Dermis microvascular lymphatic vessel endothelial cell (primary cell): Measurements from ENCODE around the gene PRAF2. TPM values are rescaled to one million over a fixed set of nuclear protein-coding genes. Genes with fewer than 3 reads are reported as not detected.
A peak's percentile ranks its signal among the peaks of the same experiment; 100 is the strongest.

Experiments
- DNase-seq, 2 donors: peaks; one replicate each; pipeline versions ENCODE4 v3.0.0 to v3.0.0-alpha.2; 2010; ENCODE audit warnings: low read depth in 2 of 2
- total RNA-seq: library from RNA; depleted of rRNA; stranded (reverse); fragments of >200 nt; gene quantifications from 2 replicates; pipeline ENCODE4 v1.2.1, GENCODE V29; 2014

Gene PRAF2
- total RNA-seq, 1 donor from 2014 or later, result 2.8 TPM

GRCh38 chrX:49042581-49043219 is 31.1 kb downstream of the PRAF2 start:
- peak in 1 of 2 donors; percentile 12 for DNase-seq

- DNase-seq, result peak in 1 of 2 donors; percentile 12
Observed at GRCh38 chrX:49041744-49042580, 31.8 kb downstream of the PRAF2 start.

- DNase-seq, result peak in 1 of 2 donors; percentile 32
Observed at GRCh38 chrX:49040376-49040955, 33.3 kb downstream of the PRAF2 start.

GRCh38 chrX:49039598-49040375 is 34.0 kb downstream of the PRAF2 start:
- peak in 1 of 2 donors; percentile 83 for DNase-seq

- no peak for DNase-seq
Observed at GRCh38 chrX:49037883-49038475, 35.8 kb downstream of the PRAF2 start.

GRCh38 chrX:49030283-49030682 is 43.5 kb downstream of the PRAF2 start:
- DNase-seq, result no peak

GRCh38 chrX:49029876-49030275 is 43.9 kb downstream of the PRAF2 start:
- DNase-seq, result no peak

Other genes starting within 250 kb of the PRAF2 start
- gene ERAS, start 247.5 kb downstream of the PRAF2 start, total RNA-seq, result not detected in 2 replicates
- under 0.01 and 0.13 TPM in 2 replicates for gene PCSK1N, start 238.4 kb downstream of the PRAF2 start, total RNA-seq
- 22.2 and 24.9 TPM in 2 replicates for gene TIMM17B, start 176.2 kb downstream of the PRAF2 start, total RNA-seq
- gene PQBP1, start 176.1 kb downstream of the PRAF2 start, total RNA-seq, result 53.9 and 60.2 TPM in 2 replicates
- gene SLC35A2, start 162.4 kb downstream of the PRAF2 start, total RNA-seq, result 8.1 and 15.9 TPM in 2 replicates
- 3.3 and 3.9 TPM in 2 replicates for gene PIM2, start 155.0 kb downstream of the PRAF2 start, total RNA-seq
- gene OTUD5, start 116.4 kb downstream of the PRAF2 start, total RNA-seq, result 22.1 and 32.1 TPM in 2 replicates
- gene KCND1, start 102.2 kb downstream of the PRAF2 start, total RNA-seq, result 0.13 and 0.25 TPM in 2 replicates
- gene GRIPAP1, start 71.7 kb downstream of the PRAF2 start, total RNA-seq, result 10.9 and 15.7 TPM in 2 replicates
- 9.5 and 15.6 TPM in 2 replicates for gene TFE3, start 30.6 kb downstream of the PRAF2 start, total RNA-seq
- gene CCDC120, start 15.0 kb downstream of the PRAF2 start, total RNA-seq, result 0.39 and 1.6 TPM in 2 replicates
- gene WDR45, start 5.9 kb upstream of the PRAF2 start, total RNA-seq, result 16.0 and 18.7 TPM in 2 replicates
- gene GPKOW, start 49.7 kb upstream of the PRAF2 start, total RNA-seq, result 16.8 and 19.1 TPM in 2 replicates
- 0.39 and 0.51 TPM in 2 replicates for gene MAGIX, start 88.8 kb upstream of the PRAF2 start, total RNA-seq
- gene PLP2, start 97.9 kb upstream of the PRAF2 start, total RNA-seq, result 12.0 and 12.2 TPM in 2 replicates
- gene PRICKLE3, start 112.4 kb upstream of the PRAF2 start, total RNA-seq, result 3.0 and 4.4 TPM in 2 replicates
- gene SYP, start 126.2 kb upstream of the PRAF2 start, total RNA-seq, result 0.13 TPM in 2 replicates
- under 0.01 TPM in 2 replicates for gene CACNA1F, start 159.3 kb upstream of the PRAF2 start, total RNA-seq
- gene CCDC22, start 161.5 kb upstream of the PRAF2 start, total RNA-seq, result 7.6 and 8.5 TPM in 2 replicates
- gene FOXP3, start 190.7 kb upstream of the PRAF2 start, total RNA-seq, result not detected in 2 replicates
- 1.0 and 3.2 TPM in 2 replicates for gene PPP1R3F, start 195.8 kb upstream of the PRAF2 start, total RNA-seq
- gene GAGE10, start 229.6 kb upstream of the PRAF2 start, total RNA-seq, result not detected in 2 replicates
- not detected in 2 replicates for gene GAGE12J, start 248.0 kb upstream of the PRAF2 start, total RNA-seq